Esophagus mucosa (tissue), 1 donor: Measurements from ENCODE around the gene C14orf132. TPM values are rescaled to one million over a fixed set of nuclear protein-coding genes. Genes with fewer than 3 reads are reported as not detected.

Experiments used
- ATAC-seq: fragments of 200-7000 bp; cut with Tn5 transposase; one replicate; pipeline ENCODE4 v1.9.1; 2020
- total RNA-seq: library from RNA; stranded (reverse); gene quantifications from one replicate; pipeline ENCODE4 v1.2.4, GENCODE V29; 2023
- donor health status: DM: yes; HTN: yes; CAD: no.

Gene C14orf132
- total RNA-seq, 1 donor from 2014 or later, result 3.7 TPM

DNA sequence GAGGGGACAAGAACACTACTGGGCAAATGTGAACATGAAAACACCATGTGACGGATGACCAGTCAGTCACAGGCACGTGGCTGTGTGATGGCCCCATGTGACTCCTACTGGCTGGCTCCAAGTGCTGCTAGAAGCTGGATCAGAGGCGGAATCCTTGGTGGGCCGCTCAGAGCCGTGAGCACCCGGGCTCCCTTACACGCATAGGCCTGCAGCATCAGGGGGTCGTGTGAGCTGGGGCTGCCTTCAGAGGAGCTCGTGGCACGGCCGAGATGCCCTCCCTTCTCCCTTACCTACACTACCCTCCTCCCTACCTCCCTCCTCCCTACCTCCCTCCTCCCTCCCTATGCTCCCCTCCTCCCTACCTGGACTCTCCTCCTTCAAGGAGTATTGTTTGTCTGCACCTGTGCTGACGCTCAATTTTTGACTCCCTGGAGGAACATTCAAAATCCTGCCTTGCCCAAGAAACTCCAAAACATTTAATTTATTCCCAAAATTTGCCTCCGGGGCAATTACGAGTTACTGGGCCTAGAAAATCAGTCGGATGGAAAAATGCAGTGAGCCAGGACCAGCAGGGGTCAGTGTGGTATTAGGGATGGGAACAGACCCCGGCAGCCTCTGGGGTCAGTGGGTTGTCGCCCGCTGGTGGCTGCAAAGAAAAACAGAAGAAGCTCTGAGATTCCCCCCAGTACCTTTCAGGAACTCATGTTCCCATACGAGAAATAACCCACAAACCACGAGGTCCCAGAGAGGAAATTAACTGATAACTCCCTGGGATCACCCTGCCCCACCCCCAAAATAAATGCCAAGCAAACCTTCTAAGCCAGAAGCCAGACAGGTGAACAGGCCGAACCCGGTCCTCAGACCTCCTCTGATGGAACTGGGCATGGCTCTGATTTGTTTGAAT, 61.3 kb downstream of the C14orf132 start:
- ATAC-seq, result no peak

DNA sequence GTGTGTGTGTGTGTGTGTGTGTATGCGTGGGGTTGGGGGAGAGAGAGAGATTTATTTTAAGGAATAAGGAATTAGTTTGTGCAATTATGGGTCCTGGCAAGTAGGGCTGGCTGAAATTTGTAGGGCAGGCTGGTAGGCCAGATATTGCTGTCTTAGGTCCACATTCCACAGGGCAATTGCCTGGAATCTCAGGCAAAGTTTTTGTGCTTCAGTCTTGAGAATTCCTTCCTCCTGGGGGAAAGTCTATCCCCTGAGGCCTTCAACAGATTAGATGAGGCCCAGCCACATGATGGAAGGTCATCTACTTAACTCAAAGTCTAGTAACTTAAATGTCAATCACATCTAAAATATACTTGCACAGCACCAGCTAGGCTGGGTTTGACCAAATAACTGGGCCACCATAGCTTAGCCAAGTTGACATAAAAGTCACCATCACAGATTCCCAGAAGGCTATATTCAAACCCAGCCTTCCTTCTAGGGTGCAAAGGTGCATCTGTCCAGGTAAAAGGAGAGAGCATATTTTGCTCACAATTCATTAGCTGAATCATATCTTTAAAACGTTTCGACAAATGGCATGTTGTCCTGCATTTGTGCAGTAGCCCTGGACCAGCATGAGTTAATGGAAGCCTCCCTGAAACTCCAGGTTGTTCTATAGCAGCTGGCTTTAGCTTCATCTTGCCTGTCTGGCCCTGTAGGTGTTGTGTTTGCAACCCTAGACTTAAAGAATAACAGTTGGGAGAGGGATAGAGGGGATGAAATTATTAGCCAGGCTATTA, 63.1 kb downstream of the C14orf132 start:
- no peak for ATAC-seq

DNA sequence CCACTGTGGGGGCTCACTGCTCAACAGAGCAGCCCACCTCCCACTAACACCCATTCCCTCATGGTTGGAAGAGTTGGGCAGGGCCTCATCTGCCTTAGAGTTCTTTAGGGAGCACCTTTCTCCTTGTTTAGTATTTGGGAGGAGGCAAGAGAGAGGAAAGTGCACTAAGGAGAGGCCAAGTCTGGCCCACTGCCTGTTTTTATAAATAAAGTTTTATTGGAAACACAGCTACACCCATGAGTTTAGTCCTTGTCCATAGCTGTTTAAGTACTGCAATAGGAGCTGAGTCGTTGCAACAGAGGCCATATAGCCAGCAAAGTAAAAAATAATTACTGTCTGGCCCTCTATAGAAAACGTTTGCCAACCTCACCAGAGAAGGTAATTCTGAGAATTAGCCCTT, 63.9 kb downstream of the C14orf132 start:
- ATAC-seq, result no peak

DNA sequence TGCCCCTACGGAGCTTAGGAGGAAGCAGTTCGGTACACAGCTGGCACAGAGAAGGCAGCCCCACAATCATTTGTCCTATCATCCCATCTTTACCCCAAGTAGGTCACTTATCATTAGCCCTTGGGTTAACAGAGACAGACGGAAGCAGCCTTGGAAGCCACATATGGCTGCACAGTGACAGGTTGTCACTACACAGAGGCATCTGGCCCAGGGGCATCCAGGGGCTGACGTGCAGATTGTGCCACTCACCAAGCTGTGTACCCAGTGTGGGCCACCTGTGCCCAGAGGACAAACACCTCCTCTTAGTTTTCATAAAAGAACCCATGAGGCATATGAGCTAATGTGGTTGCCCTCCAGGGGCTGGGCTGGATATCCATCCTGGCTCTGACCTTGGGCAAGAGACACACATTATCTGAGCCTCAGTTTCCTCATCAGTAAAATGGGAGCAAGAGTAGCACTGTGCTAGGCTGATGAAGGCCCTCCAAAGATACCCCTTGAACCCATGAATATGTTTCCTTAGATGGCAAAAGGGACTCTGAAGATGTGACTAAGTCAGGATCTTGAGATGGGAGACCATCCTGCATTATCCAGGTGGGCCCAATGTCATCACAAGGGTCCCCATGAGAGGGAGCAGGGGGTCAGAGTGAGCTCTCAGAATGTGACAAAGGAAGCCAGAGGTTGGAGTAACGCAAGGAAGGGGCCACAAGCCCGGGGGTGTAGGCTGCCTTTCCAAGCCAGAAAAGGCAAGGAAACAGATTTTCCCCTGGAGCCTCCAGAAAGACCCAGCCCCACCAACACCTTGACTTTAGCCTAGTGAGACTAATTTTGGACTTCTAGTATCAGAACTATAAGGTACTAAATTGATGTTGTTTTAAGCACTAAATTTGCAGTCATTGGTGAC, 64.6 kb downstream of the C14orf132 start:
- ATAC-seq, result no peak

DNA sequence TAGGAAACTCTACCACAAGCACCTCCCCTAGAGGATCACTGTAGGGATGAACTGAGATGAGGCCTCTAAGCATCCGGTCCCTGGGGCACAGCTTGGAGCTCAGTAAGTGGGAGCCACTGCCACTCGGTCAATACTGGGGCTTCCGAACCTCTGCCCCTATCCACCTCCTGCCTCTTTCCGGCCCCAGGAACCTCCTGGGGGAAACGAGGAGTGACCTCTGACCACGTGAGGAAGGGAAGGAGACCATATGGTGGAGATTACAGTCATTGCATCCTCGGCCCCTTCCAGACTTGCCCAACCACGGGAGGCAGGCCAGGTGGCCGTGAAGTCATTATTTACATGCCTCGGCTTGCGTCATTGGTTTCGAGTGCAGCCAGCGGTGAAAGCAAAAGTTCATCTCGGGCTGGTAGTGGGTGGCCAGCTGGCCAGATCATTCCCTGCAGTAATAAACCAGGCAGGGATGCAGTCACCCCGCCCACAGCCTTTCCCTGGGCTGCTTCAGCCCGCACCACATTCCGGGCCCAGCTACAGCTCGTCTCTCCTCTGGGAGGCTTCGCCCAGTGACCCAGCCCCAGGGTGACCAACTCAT, 65.4 kb downstream of the C14orf132 start:
- ATAC-seq, result peak; percentile 64

DNA sequence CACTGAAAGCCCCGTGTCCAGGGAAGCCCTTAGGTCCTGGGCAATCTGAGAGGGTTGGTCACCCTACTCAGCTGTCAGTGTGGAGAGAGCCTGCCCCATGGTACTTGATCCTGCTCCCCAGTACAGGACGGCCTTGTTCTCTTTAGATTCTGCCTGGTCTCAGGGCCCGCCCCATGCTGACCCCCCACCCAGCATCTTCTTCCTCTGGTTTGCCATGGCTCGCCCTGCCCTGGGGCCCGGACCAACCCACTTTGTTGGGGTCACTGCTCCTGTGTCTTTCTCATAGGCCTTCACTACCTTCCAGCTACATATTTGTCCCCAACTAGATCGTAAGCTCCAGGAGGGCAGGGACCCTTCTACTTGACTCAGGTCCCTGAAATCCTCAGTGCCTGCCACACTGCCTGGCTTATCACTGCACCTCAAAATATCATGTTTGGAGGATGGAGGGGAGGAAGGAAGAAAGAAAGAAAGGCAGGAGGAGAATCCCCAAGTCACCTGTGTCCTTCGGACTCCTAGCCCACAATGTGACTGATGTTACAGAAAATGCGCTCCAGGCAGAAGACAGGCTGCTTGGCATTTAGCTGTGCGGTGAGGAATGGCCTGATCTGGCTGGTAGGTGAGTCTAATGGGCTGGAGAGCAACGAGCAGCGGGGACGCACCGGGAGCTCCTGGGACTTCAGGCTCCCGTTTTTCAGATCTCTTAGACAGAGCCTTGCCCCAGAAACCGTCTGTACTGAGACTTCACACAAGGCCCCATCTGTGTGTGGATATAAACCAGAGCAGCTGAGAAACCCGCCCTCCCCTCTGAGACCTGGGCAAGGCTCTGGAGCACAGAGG, 66.1 kb downstream of the C14orf132 start:
- ATAC-seq, result no peak

DNA sequence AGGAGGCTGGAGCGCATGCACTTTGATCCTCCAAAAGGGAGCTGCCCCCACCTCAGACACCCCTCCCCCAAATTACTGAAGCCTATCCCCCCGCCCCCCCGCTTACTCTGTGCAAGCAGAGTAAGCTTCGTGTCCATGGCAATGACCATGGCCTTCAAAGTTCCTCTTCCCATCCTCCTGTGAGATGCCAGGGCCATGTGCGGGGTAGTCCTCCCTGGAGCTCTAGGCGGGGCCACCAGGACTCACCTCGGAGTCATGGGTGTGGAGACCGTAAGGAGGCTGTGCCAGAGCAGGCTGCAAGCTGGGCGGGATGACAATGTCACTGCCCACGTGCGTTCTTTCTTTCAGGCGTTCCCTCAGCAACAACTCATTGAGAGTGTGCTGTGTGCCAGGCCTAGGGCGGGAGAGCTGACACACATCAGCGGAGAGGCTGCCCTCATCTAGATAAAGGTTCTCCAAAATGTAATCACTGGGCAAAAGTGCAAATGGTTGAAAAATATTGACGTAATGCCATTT, 66.8 kb downstream of the C14orf132 start:
- ATAC-seq, result peak; percentile 91

DNA sequence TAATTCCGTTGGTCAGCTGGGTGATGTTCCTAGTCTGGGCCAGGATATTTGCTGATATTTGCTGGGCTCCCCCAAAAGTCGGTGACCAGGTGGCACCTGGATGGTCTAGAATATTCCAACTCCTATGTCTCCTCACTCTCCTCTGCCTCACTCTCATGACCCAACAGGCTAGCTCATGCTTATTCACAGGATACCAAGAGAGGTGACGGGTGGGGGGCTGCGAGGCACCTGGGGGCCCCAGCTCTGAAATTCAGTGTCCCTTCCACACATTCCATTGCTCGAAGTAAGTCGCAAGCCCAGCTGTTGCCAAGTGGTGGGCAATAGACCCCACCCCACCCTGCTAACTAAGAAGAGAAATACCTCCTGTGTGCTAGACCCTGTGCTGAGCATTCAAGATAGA, 67.7 kb downstream of the C14orf132 start:
- no peak for ATAC-seq

DNA sequence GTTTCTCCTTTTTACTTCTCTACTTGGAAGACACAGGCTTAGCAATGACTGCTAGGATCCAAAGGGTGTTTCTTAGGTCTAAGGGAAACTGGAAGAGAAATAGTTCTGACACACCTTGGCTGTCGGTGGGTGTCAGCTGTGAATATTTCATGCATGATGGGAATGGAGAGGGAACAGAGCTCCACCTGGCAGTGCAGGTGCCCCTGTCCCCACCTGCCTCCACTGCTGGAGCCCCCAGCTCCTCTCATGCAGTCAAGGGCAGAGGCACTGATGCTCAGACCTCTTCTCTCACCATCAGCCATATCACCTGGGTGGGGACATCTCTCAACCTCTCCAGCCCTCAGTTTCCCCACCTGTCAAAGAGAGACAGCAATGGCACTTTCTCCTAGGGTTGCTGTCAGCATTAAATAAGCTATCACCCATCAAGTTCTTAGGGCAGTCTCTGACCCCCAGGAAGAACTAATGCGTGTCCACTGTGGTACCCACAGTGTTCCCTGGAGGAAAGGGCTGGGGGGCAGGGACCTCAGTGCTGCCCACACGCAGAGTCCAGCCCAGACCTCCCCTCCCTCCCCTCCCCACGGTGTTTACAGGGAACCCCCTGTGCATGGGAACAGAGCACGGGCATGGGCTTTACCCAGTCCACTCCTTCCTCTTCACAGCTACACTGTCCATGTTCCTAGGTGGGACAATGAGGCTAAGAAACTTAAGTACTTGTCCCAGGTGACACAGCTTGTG, 69.1 kb downstream of the C14orf132 start:
- no peak for ATAC-seq

DNA sequence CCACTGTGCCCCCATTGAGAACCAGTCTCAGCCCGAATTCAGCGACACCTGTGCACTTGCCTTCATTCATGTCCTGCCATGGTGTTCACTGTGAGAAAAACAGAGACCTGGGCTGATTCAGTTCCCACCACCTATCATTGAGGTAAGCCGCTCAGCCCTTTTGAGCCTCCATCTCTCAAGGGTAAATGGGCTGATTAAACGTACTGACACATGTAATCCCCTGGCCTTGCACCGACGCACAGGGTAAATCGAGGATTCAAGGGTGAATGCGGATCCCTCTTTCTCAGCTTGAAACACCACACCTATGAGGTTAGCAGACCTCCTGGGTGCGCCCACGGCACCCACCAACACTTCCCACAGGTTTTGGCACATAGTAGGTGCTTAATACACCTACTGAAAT, 69.7 kb downstream of the C14orf132 start:
- ATAC-seq, result no peak

DNA sequence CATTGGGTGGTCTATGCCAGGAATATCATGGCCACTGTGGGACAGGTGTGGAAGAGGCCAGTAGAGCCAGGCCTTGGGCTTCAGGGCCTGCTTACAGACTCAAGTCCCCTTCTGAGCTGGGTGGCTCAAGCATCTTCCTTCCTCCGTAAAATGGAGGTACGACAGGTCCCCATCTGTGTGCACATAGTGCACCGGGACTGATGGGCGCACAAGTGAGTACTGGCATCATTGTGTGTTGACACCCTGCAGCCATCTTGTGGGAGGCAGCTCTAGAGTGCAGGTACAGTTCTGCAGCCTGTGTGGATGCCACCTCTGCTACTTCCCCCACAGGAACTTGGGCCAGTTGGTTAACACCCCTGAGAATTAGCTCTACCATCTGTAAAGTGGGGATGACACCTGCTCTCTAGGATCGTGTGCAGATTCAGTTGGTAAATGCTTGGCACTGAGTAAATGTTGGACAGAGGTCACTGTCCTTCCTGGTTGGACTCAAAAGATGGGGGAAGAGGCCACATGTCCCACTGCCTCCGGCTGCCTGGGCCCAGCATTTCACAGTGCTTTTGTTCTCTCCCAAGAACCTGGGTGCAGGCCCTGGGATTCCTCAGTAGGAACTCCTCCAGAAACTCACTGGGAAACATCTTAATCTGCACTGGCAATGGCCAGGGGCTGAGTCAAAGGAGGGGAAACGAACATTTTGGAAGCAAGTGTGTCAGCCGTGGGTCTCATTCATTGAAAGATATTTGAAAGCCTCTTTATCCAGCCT, 70.6 kb downstream of the C14orf132 start:
- ATAC-seq, result no peak

DNA sequence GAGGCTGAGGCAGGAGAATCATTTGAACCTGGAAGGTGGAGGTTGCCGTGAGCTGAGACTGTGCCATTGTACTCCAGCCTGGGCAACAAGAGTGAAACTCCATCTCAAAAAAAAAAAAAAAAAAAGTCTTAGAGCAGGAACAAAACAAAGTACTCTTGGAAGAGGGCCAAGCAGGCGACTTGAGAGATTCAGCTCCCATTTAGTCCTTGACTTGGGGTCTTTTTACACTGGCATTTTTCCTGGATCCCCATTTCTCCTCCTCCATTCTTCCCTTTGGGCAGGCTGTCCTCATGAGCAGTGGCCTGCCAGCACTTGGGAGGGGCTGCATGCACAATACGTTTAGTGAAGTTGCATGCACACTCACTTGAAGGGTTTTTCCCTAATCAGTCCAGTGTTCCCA, 72.9 kb downstream of the C14orf132 start:
- ATAC-seq, result no peak

DNA sequence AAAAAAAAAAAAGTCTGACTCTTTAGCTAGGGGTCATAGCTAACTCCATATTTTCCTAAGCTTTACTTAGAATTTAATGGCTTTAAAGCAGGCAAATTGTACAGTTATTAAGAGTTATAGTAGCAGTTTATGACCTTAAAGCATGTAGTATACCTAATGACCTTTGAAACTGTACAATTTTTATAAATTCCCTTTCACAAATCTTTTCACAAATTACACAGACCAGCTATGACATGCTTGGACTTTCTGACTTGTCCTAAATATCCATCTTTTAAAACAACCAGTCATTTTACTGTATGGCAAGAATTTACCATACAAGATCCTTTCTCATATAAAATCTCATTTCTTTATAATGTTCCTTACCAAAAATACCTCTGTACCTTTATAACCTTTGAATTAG, 74.8 kb downstream of the C14orf132 start:
- ATAC-seq, result no peak

DNA sequence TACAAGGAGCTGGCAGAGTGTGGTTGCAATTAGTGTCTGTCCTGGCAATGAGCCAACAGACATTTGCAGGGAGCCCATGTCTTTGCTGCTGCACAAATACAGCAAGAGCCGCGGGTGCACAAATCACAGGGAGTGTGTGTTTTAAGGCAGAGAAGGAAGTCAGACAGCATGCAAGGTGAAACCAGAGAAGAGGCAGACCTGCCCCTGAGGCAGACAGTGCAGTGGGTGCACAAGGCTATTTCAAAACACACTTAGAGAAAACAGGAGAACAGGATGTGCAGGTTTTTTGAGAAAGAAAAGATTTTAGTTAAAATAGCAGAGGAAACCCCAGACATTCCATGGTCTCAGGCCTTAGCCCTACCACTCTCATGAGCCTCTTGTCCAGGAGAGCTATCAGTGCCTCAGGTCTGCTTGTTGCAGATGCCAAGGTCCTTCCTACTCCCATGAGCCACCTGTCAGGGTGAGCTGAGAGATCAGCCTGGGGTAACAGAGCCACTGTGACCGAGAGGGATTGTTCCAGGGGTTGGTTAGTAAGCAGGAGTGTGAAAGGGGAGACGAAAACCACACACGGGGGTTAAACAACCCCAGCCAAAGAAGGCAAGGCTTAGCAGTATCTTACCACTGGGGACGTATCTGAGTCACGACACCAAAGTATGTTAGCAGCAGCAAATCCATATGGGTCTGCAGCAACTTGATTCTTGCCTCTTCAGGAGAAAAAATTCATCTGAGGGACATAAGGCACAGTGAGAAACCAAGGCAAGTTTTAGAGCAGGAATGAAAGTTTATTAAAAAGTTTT, 78.1 kb downstream of the C14orf132 start:
- peak; percentile 75 for ATAC-seq

DNA sequence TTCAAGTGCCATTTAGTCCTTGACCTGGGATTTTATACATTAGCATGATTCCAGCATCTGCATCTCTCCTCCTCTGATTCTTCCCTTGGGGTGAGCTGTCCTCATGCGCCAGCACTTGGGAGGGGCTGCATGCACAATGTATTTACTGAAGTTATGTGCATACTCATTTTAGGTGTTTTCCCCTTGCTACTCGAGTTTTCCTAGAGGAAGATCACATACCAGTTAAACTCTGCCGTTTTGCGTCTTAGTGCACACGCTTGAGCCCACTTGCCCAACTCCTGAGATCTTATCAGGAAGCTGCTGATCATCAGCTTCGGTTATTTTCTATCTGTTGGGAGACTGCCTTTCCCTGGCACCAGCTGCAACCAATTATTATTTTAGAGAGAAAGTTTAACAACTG, 78.8 kb downstream of the C14orf132 start:
- no peak for ATAC-seq

DNA sequence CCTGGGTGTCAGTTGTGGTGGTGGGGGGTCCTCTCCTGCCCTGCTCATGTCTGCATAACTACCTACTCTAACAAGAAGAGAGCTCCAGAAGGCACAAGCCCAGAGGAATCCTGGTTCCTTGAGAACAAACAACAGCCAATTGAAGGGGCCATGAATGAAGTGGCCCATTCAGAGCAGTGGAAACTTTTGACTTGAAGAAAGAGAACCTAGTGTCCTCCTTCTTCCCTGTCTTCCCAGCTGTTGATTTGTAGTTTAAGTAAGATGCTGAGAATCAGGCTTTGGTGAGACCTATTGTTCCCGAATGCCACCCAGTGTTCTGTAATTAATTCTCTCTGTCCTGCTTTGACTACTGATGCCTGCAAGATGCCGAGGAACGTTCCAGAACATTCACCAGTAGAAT, 79.2 kb downstream of the C14orf132 start:
- no peak for ATAC-seq

DNA sequence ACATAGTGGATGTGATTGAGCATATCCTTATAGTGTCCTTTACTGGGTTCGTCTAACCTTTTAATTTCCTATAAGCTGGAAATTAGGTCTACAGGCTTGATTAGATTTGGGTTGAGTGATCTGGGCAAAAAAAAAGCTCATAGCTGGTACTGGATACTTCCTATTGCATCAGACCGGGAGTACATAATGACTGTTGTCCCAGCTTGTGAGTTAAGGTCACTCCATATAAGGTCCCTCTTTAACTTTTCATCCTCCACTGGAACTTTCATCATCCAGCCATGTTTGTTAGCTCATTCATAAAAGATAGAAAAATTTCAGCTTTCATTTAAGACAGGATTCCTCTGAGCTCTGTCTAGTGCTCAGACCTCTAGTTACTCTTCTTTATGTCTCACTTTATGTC, 80.8 kb downstream of the C14orf132 start:
- ATAC-seq, result no peak

DNA sequence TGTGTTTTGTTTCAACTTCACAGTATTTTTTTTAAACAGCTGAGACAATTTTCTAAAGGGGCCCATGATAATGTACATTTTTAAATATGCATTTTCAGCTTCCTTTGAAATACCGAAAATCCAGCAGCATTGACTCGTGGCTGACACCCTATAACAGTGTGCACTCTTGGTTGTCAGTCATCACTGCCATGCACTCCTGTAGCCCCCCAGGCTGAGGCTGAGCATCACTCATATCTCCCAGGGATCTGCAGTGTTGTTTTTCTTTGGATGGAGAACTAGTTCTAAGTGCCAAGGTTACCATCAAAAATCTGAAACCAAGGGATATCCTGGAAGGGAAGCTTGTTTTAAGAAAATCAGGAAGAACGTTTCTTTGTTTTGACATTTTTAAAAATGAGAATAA, 81.2 kb downstream of the C14orf132 start:
- no peak for ATAC-seq

DNA sequence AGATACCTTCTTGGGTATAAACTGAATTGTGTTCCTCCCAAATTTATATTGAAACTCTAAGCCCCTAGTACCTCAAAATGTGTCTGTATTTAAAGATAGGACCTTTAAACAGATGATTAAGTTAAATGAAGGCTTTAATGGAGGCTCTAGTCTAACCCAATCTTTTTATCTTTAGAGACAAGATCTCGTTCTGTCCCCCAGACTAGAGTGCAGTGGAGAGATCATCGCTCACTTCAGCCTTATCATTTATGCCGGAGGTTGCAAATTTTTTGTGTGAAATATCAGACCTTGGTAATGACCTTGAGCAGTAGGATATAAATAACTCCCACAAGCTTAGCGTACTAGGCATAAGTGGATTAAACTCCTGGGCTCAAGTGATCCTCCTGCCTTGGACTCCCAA, 81.8 kb downstream of the C14orf132 start:
- no peak for ATAC-seq
